Smooth muscle cell (in vitro differentiated cells): ENCODE measurements around the gene SLC35B4. TPM values are rescaled to one million over a fixed set of nuclear protein-coding genes. Genes with fewer than 3 reads are reported as not detected.
"Not testable (repeated sequence)": the region's sequence is repeated elsewhere in the genome, so short reads cannot be mapped to it uniquely, and the experiment has no call there.

Experiments
- DNase-seq: peaks from one replicate; lab custom pipeline; 2025; ENCODE audit not compliant: unreplicated experiment; lab: John Stamatoyannopoulos, UW
- H2AFZ ChIP-seq: fragments of 200-600 bp; sonication (generic); 2 replicates; pipeline ENCODE4 v1.6.0; 2016; ENCODE audit warnings: antibody characterized with exemption, low read depth, mild to moderate bottlenecking
- H3F3A ChIP-seq: fragments of 200-600 bp; sonication (generic); 2 replicates; pipeline ENCODE4 v1.6.0; 2017; ENCODE audit warnings: antibody characterized with exemption, low read depth
- H3K27ac ChIP-seq: fragments of 200-600 bp; sonication (generic); 2 replicates; pipeline ENCODE4 v1.5.1; 2016; ENCODE audit warnings: low read depth, mild to moderate bottlenecking
- H3K27me3 ChIP-seq: fragments of 200-600 bp; sonication (generic); 2 replicates; pipeline ENCODE4 v1.6.1; 2016; ENCODE audit warnings: low read depth, mild to moderate bottlenecking
- H3K36me3 ChIP-seq: fragments of 200-600 bp; sonication (generic); 2 replicates; pipeline ENCODE4 v1.5.1; 2016; ENCODE audit warnings: low read depth
- H3K4me1 ChIP-seq: fragments of 200-600 bp; sonication (generic); 2 replicates; pipeline ENCODE4 v1.5.1; 2016; ENCODE audit warnings: low read depth
- H3K4me2 ChIP-seq: fragments of 200-600 bp; sonication (generic); 2 replicates; pipeline ENCODE4 v1.6.0; 2016; ENCODE audit warnings: mild to moderate bottlenecking
- H3K4me3 ChIP-seq: fragments of 200-600 bp; sonication (generic); 2 replicates; pipeline ENCODE4 v1.5.1; 2016; ENCODE audit warnings: mild to moderate bottlenecking
- H3K79me2 ChIP-seq: fragments of 200-600 bp; sonication (generic); 2 replicates; pipeline ENCODE4 v1.6.0; 2016; ENCODE audit warnings: low read depth, mild to moderate bottlenecking
- H3K9ac ChIP-seq: fragments of 200-600 bp; sonication (generic); 2 replicates; pipeline ENCODE4 v1.6.0; 2016; ENCODE audit warnings: low read depth
- H3K9me3 ChIP-seq: fragments of 200-600 bp; sonication (generic); replicated peaks from 2 replicates; pipeline ENCODE4 v1.5.1; 2016; ENCODE audit warnings: low read depth
- H4K20me1 ChIP-seq: fragments of 200-600 bp; sonication (generic); 2 replicates; pipeline ENCODE4 v1.6.0; 2016; ENCODE audit warnings: low read depth
- WGBS: methylation state at CpG from one replicate; pipeline ENCODE4 v1.1.7; 2016; ENCODE audit warnings: low lambda C conversion rate; 5-methylcytosine and 5-hydroxymethylcytosine counted together
- polyA plus RNA-seq: library from polyadenylated mRNA; unstranded; fragments of >200 nt; fragmentation: Nextera tagmentation; extraction: Ambion mirVana; gene quantifications from 2 replicates; pipeline ENCODE4 v1.2.1, GENCODE V29; 2016
- total RNA-seq: library from RNA; depleted of rRNA; stranded (reverse); fragments of >200 nt; gene quantifications from 2 replicates; pipeline ENCODE4 v1.2.3, GENCODE V29; 2014
- TF ChIP-seq, protein P1 (sequence below): fragments of 200-600 bp; sonication (generic); IDR thresholded peaks from 2 replicates; pipeline ENCODE4 v1.5.1; 2017; ENCODE audit warnings: borderline replicate concordance, mild to moderate bottlenecking, antibody characterized with exemption; ENCODE audit not compliant: insufficient read depth, poor library complexity, severe bottlenecking

Gene SLC35B4
- total and polyA plus RNA-seq, 2 experiments from 2014 or later, result 21.3 to 26.7 TPM

DNA sequence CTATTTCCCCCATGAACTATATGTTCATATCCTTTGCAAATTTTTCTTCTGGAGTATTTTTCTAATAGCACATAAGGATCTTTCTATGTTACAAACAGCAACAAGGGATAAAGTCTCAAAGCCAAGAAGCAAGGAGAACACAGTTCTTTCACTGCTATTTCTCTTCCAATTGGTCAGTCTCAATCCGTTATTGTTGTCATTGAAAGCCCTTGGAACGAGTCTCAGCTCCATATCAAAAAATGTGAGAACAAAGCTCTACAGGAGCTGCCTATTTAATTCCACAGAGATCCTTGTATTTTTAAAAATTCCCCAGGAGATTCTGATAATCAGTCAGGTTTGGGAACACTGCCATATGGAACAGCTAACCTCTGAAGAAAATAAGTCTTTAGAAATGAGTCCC lies 15.7 kb downstream of the SLC35B4 start:
- Histone ChIP-seq H3K27ac (no peak overlapping the region), H3K4me3 (no peak overlapping the region), H3K4me1 (no peaks in the 10 kb centered on the region), H3K27me3 (no peaks in the 10 kb centered on the region), H3K9me3 (no peaks in the 10 kb centered on the region), H2AFZ (no peak overlapping the region), H3K79me2 (no peaks in the 10 kb centered on the region), H3K4me2 (no peak overlapping the region), H3K36me3 (no peaks in the 10 kb centered on the region), H4K20me1 (no peaks in the 10 kb centered on the region), H3K9ac (no peak overlapping the region), H3F3A (no peaks in the 10 kb centered on the region)
- 92% methylated on average over 2 of the region's 2 CpGs for WGBS
- TF ChIP-seq, protein P1, sequence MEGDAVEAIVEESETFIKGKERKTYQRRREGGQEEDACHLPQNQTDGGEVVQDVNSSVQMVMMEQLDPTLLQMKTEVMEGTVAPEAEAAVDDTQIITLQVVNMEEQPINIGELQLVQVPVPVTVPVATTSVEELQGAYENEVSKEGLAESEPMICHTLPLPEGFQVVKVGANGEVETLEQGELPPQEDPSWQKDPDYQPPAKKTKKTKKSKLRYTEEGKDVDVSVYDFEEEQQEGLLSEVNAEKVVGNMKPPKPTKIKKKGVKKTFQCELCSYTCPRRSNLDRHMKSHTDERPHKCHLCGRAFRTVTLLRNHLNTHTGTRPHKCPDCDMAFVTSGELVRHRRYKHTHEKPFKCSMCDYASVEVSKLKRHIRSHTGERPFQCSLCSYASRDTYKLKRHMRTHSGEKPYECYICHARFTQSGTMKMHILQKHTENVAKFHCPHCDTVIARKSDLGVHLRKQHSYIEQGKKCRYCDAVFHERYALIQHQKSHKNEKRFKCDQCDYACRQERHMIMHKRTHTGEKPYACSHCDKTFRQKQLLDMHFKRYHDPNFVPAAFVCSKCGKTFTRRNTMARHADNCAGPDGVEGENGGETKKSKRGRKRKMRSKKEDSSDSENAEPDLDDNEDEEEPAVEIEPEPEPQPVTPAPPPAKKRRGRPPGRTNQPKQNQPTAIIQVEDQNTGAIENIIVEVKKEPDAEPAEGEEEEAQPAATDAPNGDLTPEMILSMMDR, result no peak
- no peak for DNase-seq

DNA sequence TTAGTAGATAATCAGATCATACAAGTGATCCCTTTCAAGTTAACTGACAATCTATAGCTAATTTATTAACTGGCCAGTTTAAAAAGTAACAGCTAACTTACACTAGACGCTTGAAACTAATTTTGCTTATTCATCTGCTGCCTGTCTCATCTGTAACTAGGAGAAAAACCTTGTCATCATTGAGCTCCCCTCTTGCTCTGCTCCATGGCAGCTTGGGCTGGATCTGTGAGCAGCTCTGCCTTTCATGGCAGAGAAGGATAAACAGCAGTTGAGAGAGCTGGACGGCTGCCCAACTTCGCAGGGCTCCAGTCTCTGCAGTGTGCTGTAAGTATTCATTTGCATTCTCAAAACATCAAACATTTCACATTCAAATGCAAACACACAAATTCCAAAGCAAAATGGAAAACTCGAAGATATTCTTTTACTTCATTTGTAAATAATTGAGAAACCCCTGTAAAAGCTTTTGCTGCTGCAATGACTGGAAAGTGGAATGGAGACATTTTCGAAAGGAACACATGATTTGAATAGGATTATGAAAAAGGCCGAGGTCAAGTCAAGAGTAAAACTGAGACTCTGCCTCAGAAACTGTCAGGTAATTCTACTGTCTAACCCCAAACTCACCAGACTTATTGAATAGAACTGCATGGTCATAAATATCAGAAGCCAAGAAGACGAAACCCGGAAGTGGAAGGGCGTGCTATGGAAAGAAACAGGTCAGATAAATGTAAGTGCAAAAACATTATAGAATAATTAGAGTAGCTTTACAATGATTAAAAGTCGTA lies 17.6 kb downstream of the SLC35B4 start:
- Histone ChIP-seq H3K36me3 (peaks cover 11% of the 10 kb centered on the region), H2AFZ (no peak overlapping the region), H3K27me3 (no peaks in the 10 kb centered on the region), H3K4me3 (no peak overlapping the region), H4K20me1 (no peaks in the 10 kb centered on the region), H3K9ac (no peak overlapping the region), H3K4me2 (no peak overlapping the region), H3K4me1 (no peaks in the 10 kb centered on the region), H3F3A (no peaks in the 10 kb centered on the region), H3K79me2 (no peaks in the 10 kb centered on the region), H3K9me3 (no peaks in the 10 kb centered on the region), H3K27ac (no peak overlapping the region)
- TF ChIP-seq, protein P1, result no peak
- 80% methylated on average over 10 of the region's 10 CpGs for WGBS
- DNase-seq, result no peak

DNA sequence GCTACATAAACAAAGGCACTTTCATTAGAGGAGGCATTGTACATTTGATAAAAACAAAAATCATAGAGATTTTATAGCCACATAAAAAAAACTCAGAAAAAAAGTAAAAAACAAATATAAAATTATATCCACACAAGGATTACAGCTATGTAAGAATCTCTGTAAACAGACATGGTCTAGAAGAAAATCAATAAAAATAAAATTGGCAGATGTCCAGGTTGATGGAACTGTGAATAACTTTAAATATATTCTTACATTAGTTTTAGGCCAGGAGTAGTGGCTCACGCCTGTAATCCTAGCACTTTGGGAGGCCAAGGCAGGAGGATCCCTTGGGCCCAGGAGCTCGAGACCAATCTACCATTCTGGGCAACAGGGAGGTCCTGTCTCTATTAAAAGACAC lies 19.2 kb downstream of the SLC35B4 start:
- peaks cover 11% of the 10 kb centered on the region for H3K36me3 ChIP-seq
- 98% methylated on average over 2 of the region's 2 CpGs for WGBS
- H3K4me3 ChIP-seq, result no peak overlapping the region
- no peaks in the 10 kb centered on the region for H3F3A ChIP-seq
- TF ChIP-seq, protein P1, result no peak
- H3K9me3 ChIP-seq, result no peaks in the 10 kb centered on the region
- no peak overlapping the region for H2AFZ ChIP-seq
- H3K27me3 ChIP-seq, result no peaks in the 10 kb centered on the region
- H4K20me1 ChIP-seq, result no peaks in the 10 kb centered on the region
- no peak overlapping the region for H3K27ac ChIP-seq
- no peak for DNase-seq
- no peaks in the 10 kb centered on the region for H3K79me2 ChIP-seq
- no peak overlapping the region for H3K4me2 ChIP-seq
- H3K9ac ChIP-seq, result no peak overlapping the region
- H3K4me1 ChIP-seq, result no peaks in the 10 kb centered on the region

DNA sequence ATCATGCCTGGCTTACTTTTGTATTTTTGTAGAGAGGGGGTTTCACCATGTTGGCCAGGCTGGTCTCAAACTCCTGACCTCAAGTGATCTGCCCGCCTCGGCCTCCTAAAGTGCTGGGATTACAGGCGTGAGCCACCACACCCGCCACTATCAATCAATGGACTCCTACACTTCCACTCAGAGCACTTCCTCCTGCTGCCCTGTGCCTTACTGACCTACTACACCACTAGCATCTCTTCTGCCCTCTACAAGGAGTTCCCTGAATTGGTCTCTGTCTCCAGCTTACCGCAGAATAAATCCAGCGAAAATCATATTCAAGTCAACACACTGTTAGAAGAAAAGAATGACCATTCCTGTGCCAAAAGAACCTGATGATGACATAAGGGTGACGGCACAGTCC lies 20.7 kb downstream of the SLC35B4 start:
- H3K36me3 ChIP-seq, result peaks cover 11% of the 10 kb centered on the region
- not testable (repeated sequence) for H3K27me3 ChIP-seq, H3K4me1 ChIP-seq, H3K9me3 ChIP-seq, H3K4me3 ChIP-seq, H4K20me1 ChIP-seq, H2AFZ ChIP-seq, H3K27ac ChIP-seq, H3K79me2 ChIP-seq, H3F3A ChIP-seq, H3K4me2 ChIP-seq, DNase-seq, H3K9ac ChIP-seq
- 89% methylated on average over 7 of the region's 7 CpGs for WGBS
